Measurements from ENCODE around the gene MPIG6B.

Gene MPIG6B

DNA sequence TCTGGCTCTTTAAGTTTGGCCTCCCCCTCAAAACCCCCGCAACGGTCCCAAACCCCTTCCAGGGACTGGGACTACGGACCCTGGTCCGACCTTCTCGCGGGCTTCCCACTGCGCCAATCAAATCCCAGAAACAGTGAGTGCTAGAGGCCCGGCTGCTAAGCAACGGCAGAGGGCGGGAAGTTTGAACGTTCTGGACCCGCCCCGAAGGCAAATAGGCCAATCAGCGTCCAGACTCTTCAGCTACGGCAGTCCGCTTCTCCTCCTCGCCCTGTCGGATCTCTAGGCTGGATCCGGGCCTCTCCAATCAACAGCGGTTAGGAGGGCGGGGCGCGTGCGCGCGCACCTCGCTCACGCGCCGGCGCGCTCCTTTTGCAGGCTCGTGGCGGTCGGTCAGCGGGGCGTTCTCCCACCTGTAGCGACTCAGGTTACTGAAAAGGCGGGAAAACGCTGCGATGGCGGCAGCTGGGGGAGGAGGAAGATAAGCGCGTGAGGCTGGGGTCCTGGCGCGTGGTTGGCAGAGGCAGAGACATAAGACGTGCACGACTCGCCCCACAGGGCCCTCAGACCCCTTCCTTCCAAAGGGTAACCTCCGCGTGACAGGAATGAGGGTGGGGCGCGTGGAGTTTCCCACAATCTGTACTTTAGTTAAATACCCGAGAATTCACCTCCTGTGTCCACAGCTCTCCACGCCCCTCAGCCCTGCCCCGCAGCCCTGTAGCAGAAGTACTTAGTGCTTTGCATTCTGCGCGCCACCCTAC lies 16.6 kb downstream of the MPIG6B start, which contains the start of gene MSH5:
Gene MSH5, plus strand, starts transcription at position 367 of the 758 bp plus-strand sequence. CDS start 462 bp downstream, outside the sequence.
- DNase-seq = peak; percentile 98

GRCh38 chr6:31740397-31741223 lies 17.4 kb downstream of the MPIG6B start:
- DNase-seq = no peak

DNA sequence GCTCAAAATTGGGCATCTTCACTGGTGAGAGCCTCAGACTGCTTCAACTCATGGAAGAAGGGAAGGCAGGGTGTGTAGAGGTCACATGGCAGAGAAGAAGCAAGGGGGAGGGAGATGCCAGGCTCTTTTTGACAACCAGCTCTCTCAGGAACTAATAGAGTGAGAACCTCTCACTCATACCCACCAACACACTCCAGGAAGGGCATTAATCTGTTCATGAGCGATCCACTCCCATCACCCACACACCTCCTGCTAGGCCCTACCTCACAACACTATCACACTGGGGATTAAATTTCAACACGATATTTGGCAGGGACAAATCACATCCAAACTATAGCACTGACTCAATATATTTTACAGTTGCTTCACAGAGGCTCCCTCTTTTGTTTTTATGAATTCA lies 18.6 kb downstream of the MPIG6B start:
- DNase-seq = no peak

GRCh38 chr6:31742894-31743293 lies 19.7 kb downstream of the MPIG6B start:
- no peak for DNase-seq

GRCh38 chr6:31744422-31744821 lies 21.2 kb downstream of the MPIG6B start:
- no peak for DNase-seq

DNA sequence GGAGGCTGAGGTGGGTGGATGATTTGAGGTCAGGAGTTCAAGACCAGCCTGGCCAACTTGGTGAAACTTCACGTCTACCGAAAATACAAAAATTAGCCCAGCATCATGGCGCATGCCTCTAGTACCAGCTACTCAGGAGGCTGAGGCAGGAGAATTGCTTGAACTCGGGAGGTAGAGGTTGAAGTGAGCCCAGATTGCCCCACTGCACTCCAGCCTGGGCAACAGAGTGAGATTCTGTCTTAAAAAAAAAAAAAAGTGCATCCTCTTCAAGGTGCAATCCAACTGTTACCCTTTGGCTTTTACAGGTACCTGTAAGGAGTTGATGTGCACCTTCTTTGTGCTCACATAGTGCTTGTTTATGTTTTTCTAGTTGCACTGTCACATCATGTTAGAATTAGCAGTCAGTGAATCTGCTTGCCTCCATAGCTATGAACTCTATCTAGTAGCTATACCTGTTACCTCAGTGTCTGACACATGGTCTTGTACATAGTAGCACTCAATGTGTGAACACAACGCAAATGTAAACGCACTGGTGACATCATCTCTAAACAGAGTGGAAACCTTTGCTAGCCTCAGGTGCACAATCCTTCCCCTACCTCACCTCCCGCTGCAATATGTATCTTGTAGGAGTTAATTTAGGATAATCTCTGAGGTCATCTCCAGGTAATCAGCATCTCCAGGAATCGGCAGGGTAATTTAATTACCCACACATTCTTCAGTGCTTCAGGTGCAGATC lies 26.3 kb downstream of the MPIG6B start:
- DNase-seq = no peak

GRCh38 chr6:31750411-31751022 lies 27.3 kb downstream of the MPIG6B start:
- no peak for DNase-seq

DNA sequence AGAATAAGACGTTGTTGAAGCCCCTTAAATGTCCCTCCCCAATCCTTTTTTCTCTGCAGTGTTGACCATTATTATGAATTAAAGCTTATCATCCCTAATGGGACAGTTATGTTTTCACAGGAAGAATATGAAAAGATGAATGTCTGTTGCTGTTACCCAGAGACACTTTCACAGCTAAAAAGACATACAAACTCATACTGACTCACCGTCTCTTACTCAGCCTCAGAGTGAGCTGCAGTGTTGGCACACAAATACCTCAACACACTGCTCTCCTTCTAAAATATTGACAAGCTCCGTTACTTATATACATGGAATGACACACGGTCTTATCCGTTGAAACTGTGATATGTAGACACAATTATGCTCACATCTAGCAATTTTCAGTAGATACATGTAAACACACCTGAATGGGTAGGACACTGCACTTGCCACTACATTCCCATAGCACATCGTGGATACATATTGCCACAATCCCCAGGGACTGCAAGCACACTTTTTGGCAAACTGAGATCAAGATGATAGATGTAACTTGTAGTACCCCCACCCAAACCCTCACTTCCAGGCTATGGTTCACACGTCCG lies 29.7 kb downstream of the MPIG6B start:
- DNase-seq = no peak

GRCh38 chr6:31758281-31758680 lies 35.1 kb downstream of the MPIG6B start:
- no peak for DNase-seq

GRCh38 chr6:31760790-31761189 lies 37.6 kb downstream of the MPIG6B start:
- DNase-seq = no peak

- DNase-seq = no peak
Observed at GRCh38 chr6:31761343-31761742, 38.2 kb downstream of the MPIG6B start.

DNA sequence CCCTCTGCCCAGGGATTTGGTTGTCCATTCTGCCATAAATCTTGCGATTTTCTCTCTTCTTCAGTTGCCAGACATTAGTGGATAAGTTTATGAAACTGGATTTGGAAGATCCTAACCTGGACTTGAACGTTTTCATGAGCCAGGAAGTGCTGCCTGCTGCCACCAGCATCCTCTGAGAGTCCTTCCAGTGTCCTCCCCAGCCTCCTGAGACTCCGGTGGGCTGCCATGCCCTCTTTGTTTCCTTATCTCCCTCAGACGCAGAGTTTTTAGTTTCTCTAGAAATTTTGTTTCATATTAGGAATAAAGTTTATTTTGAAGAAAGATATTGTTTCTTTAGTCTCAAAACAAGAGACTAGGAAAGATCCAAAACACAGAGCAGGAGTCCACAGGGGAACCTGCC lies 39.2 kb downstream of the MPIG6B start, which contains the start of gene SAPCD1:
Gene SAPCD1, plus strand, starts transcription at position 301 of the 400 bp plus-strand sequence. CDS start 399 bp downstream, outside the sequence.
- no peak for DNase-seq

DNA sequence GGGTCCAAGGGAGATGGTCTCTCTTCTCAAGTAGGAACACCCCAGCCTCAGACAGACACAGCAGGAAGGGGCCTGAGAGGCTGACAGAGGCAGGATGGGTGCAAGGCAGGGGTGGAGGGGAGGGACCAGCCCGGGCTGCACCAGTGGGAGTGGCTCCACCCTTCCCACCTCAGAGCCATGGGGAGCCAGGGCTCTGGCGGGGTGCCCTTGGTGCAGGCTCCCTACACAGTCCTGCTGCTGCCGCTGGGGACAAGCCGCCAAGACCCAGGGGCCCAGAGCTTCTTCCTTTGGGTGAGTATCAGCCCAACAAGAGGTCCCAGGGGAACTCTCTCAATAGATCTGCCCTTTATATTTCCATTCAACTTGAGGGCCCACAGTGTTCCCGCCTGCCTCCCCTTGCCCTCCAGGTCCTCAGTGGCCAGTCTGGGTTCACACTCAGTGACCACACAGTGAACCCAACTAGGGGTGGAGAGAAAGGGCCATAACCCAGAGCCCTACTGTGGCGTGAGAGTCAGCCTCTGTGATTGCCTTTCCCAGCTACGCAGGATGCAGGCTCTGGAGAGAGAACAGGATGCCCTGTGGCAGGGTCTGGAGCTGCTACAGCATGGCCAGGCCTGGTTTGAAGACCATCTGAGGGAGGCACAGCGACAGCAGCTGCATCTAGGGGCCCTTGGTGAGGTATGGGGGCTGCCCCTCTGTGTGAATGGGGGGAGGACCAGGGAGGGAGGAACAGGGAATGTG lies 39.9 kb downstream of the MPIG6B start:
- no peak for DNase-seq

DNA sequence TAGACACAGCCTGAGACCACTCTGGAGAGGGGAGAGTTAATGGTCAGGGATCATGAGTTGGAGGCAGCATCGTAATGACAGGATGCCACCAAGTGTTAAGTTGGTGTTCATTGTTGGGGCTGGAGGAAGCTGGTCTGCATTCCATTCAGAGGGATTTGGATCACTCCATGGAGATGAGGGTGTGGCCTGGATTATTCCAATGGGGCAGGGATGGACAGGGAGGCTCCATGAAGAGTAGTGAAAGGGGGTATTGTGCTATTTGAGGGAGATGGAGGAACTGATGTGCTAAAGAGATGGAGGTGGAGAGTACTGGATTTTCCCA lies 40.4 kb downstream of the MPIG6B start:
- DNase-seq = no peak

DNA sequence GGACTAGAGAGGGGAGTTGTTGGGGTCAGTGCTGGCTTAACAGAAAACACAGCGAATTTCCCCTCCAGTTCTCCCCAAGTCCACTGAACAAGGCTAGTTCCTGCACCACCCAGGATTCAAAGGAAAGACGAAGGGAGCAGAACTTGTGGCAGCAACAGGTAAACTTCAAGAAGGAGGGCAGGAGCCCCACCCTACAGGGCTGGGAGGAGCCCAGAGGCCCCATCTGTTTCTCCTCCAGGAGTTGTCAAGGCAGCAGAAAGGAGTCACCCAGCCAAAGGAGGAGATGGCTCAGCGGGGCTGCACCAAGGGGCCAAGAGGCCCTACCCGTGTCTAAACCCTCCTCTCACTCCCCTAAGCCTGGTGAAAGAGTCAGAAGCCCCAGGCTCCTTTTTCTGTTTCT lies 41.0 kb downstream of the MPIG6B start:
- no peak for DNase-seq

DNA sequence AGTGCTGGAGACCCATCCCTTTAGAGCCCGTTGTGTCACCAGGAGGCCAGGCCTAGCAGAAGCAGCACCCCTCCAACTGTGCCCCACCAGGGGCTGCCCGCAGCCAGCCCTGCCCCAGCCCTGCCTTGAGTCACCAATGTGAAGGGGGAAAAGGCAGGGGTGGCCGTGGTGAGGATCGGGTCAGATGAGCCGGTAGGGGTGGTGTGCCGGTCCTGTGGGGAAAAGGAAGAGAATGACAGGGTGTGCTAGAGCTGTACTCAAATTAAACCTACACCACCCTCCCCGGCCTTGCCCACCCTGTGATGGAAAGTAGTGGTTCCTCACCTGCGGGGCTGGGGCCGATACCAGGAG lies 42.4 kb downstream of the MPIG6B start:
- no peak for DNase-seq

GRCh38 chr6:31765910-31766794 lies 43.0 kb downstream of the MPIG6B start:
- DNase-seq = no peak

DNA sequence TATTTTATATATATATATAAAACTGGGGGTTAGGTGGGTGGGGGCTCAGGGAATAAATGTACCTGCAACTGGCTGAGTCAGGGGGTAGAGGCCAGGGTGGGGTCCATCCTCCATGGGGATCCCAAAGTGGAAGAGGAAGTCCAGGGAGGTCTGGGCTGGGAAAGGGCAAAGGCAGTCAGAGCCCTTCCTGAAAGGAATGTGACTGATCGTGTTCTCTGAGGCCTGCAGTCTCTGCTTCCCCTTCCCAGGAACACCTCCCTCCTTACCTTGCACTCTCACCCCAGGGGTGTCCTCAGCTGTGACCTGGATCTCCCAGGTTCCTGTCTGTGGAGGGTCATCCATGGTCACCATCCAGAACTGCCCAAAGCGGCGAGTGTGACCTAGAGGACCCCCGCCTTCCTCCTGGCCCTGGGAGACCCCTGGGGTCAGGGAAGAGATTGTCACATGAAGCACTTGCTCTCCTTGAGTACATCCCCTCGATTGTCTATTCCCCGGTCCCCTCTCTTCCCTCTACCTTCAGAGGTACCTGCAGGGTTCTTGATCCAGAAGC lies 44.0 kb downstream of the MPIG6B start:
- DNase-seq = no peak

DNA sequence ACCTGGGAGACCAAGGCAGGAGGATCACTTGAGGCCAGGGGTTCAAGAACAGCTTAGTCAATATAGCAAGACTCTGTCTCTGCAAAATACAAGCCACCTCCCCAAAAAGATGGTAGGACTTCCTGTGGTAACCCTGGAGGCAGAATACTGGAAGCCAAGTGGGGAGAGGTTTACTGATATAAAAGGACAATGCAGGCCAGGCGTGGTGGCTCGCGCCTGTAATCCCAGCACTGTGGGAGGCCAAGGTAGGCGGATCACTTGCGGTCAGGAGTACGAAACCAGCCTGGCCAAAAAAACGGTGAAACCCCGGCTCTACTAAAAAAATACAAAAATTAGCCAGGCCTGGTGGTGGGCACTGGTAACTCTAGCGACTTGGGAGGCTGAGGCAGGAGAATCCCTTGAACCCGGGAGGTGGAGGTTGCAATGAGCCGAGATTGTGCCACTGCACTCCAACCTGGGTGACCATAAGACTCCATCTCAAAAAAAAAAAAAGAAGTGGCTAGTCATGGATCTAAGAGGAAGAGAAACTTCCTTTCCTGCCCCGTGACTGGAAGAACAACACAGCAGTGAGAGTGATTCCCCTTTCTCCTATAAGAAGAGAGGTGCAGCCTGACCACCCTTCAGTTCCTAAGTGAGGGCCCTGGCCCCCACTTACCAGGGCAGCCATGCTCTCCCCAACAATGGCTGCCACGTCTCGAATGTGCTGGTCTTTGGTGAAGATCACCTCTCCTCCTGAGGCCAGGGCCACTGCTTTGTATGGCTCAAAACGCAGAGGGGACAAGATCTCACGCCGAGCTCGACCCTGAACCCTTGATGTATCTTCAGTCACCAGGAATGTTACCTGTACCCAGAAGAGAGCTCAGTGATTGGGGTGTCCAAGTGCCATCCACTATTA lies 45.4 kb downstream of the MPIG6B start:
- no peak for DNase-seq
